ENCODE data around the gene DYSF.

GRCh38 chr2:71486881-71487640 is 33.7 kb downstream of the DYSF start:
- TF ChIP-seq CTCF (conservative IDR thresholded peaks at IDR 0.05; ENCODE audit: low read depth, low read length) (no peak), EZH2 (IDR thresholded peaks at IDR 0.05; ENCODE audit: borderline replicate concordance, low read depth, low read length, poor library complexity, severe bottlenecking) (no peak)
